DOHH2 (cell line): ENCODE results near the gene TBC1D22A.

Source experiments
- H3F3A ChIP-seq: fragments of 200-600 bp; sonication (generic), shearing (Covaris generic); 2 replicates; pipeline ENCODE4 v1.6.0; 2016; ENCODE audit warnings: antibody characterized with exemption, mild to moderate bottlenecking; ENCODE audit not compliant: control insufficient read depth, insufficient read depth
- H3K27ac ChIP-seq: fragments of 200-600 bp; sonication (generic); 2 replicates; pipeline ENCODE4 v1.5.1; 2014; ENCODE audit warnings: low read depth, mild to moderate bottlenecking, low read length, moderate library complexity
- H3K27me3 ChIP-seq: fragments of 200-600 bp; sonication (generic); 2 replicates; pipeline ENCODE4 v1.6.1; 2014; ENCODE audit warnings: mild to moderate bottlenecking, low read length, mixed read lengths; ENCODE audit not compliant: control insufficient read depth
- H3K36me3 ChIP-seq: fragments of 200-600 bp; sonication (generic); 2 replicates; pipeline ENCODE4 v1.6.1; 2014; ENCODE audit warnings: mild to moderate bottlenecking, low read length, moderate library complexity, mixed read lengths; ENCODE audit not compliant: control insufficient read depth
- H3K4me1 ChIP-seq: fragments of 200-600 bp; sonication (generic); 2 replicates; pipeline ENCODE4 v1.6.1; 2014; ENCODE audit warnings: mild to moderate bottlenecking, low read length, mixed read lengths; ENCODE audit not compliant: control insufficient read depth
- H3K4me2 ChIP-seq: fragments of 200-600 bp; sonication (generic); 2 replicates; pipeline ENCODE4 v1.6.0; 2014; ENCODE audit warnings: mild to moderate bottlenecking, low read length, moderate library complexity
- H3K4me3 ChIP-seq: fragments of 200-600 bp; sonication (generic); 2 replicates; pipeline ENCODE4 v1.5.1; 2014; ENCODE audit warnings: mild to moderate bottlenecking, low read length, mixed read lengths
- H3K79me2 ChIP-seq: fragments of 200-600 bp; sonication (generic); 2 replicates; pipeline ENCODE4 v1.6.1; 2014; ENCODE audit warnings: mild to moderate bottlenecking, low read length, mixed read lengths; ENCODE audit not compliant: control insufficient read depth
- H3K9me2 ChIP-seq: fragments of 200-600 bp; sonication (generic); replicated peaks from 2 replicates; pipeline ENCODE4 v1.6.1; 2014; ENCODE audit warnings: mild to moderate bottlenecking, low read length, mixed read lengths; ENCODE audit not compliant: control insufficient read depth
- H3K9me3 ChIP-seq: fragments of 200-600 bp; sonication (generic); 2 replicates; pipeline ENCODE4 v1.6.1; 2014; ENCODE audit warnings: antibody characterized with exemption, low read length, mixed read lengths; ENCODE audit not compliant: control insufficient read depth, insufficient read depth
- H4K20me1 ChIP-seq: fragments of 200-600 bp; sonication (generic); 2 replicates; pipeline ENCODE4 v1.6.0; 2014; ENCODE audit warnings: low read depth, mild to moderate bottlenecking, antibody characterized with exemption, low read length, moderate library complexity; ENCODE audit not compliant: control insufficient read depth, insufficient read depth
- CTCF ChIP-seq: fragments of 200-600 bp; sonication (generic); IDR thresholded peaks from one replicate; pipeline ENCODE4 v1.5.1; 2014; ENCODE audit warnings: antibody characterized with exemption, mild to moderate bottlenecking, low read depth, low read length; ENCODE audit not compliant: poor library complexity, severe bottlenecking
- EZH2phosphoT487 ChIP-seq: fragments of 200-600 bp; sonication (generic); IDR thresholded peaks from 2 replicates; pipeline ENCODE4 v1.6.1; 2017; ENCODE audit warnings: borderline replicate concordance, mild to moderate bottlenecking, antibody characterized with exemption, low read length, moderate library complexity, mixed read lengths

Gene TBC1D22A

DNA sequence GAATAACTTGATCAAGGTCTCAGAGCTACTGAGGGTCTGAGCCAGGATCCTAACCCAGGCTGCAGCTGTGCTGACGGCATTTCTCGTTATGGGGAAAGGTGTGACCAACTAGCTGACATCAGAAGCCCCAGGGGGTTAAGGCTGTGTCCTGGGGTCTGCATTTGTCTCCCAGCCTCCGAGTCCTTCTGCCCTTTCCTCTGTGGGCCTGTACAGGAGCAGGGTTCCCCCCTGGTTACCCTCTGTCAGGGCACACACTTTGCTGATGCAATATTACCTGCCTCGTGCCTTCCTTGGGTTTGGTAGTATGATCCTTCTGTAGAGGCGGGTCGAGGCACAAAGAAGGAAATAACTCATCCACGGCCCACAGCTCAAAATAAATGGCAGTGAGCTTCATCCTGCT, 183.0 kb downstream of the TBC1D22A start:
- Histone ChIP-seq H3K4me1 (no peaks in the 10 kb centered on the region), H3F3A (no peaks in the 10 kb centered on the region), H3K27ac (no peak overlapping the region), H3K27me3 (no peaks in the 10 kb centered on the region), H3K4me2 (no peak overlapping the region), H3K9me3 (no peaks in the 10 kb centered on the region), H3K36me3 (peaks cover 42% of the 10 kb centered on the region), H3K79me2 (peaks cover 28% of the 10 kb centered on the region), H3K4me3 (no peak overlapping the region), H4K20me1 (no peaks in the 10 kb centered on the region; the same call in none of the 2 replicates), H3K9me2 (no peaks in the 10 kb centered on the region)
- no peak for TF ChIP-seq EZH2phosphoT487
- TF ChIP-seq CTCF: no peak

GRCh38 chr22:46946383-46946962, 184.0 kb downstream of the TBC1D22A start:
- Histone ChIP-seq H3F3A (no peaks in the 10 kb centered on the region), H3K36me3 (peaks cover 46% of the 10 kb centered on the region), H3K27ac (no peak overlapping the region), H3K9me2 (no peaks in the 10 kb centered on the region), H3K4me2 (no peak overlapping the region), H3K4me3 (no peak overlapping the region), H3K79me2 (peaks cover 31% of the 10 kb centered on the region), H3K27me3 (no peaks in the 10 kb centered on the region), H3K9me3 (no peaks in the 10 kb centered on the region), H4K20me1 (no peaks in the 10 kb centered on the region; the same call in none of the 2 replicates), H3K4me1 (no peaks in the 10 kb centered on the region)
- TF ChIP-seq CTCF (no peak), EZH2phosphoT487 (no peak)

GRCh38 chr22:46947516-46948257, 185.2 kb downstream of the TBC1D22A start:
- Histone ChIP-seq H3K9me2 (no peaks in the 10 kb centered on the region), H3K27me3 (no peaks in the 10 kb centered on the region), H3K27ac (no peak overlapping the region), H4K20me1 (peaks cover 4% of the 10 kb centered on the region), H3K79me2 (peaks cover 43% of the 10 kb centered on the region), H3F3A (no peaks in the 10 kb centered on the region), H3K9me3 (no peaks in the 10 kb centered on the region), H3K36me3 (peaks cover 56% of the 10 kb centered on the region), H3K4me2 (no peak overlapping the region), H3K4me1 (no peaks in the 10 kb centered on the region), H3K4me3 (no peak overlapping the region)
- TF ChIP-seq CTCF (no peak), EZH2phosphoT487 (no peak)
